Aorta (tissue), 5 donors: ENCODE measurements around the gene NR2F2. TPM values are rescaled to one million over a fixed set of nuclear protein-coding genes. Genes with fewer than 3 reads are reported as not detected.

Experiments used
- ATAC-seq: fragments of 200-7000 bp; cut with Tn5 transposase; one replicate; pipeline ENCODE4 v1.9.1; 2022; ENCODE audit warnings: moderate library complexity; ENCODE audit not compliant: low FRiP score
- DNase-seq, 2 donors: peaks; one replicate each; pipeline ENCODE4 v3.0.0-alpha.2; 2020
- H3K27ac ChIP-seq, 2 donors: one replicate each; pipeline ENCODE4 v1.5.1; 2013; ENCODE audit warnings: low read length in 2 of 2, mild to moderate bottlenecking in 2 of 2, moderate library complexity in 2 of 2, control low read depth in 1 of 2, inconsistent platforms in 1 of 2, low read depth in 1 of 2
- H3K27me3 ChIP-seq, 2 donors: one replicate each; pipeline ENCODE4 v1.6.1; 2013; ENCODE audit warnings: control low read depth in 1 of 2, low read length in 1 of 2, mild to moderate bottlenecking in 1 of 2, moderate library complexity in 1 of 2; ENCODE audit not compliant: insufficient read depth in 2 of 2, control insufficient read depth in 1 of 2
- H3K36me3 ChIP-seq, 2 donors: one replicate each; pipeline ENCODE4 v1.6.1; 2013; ENCODE audit warnings: control low read depth in 1 of 2, low read length in 1 of 2, mild to moderate bottlenecking in 1 of 2; ENCODE audit not compliant: insufficient read depth in 2 of 2, control insufficient read depth in 1 of 2
- H3K4me1 ChIP-seq, 2 donors: one replicate each; pipeline ENCODE4 v1.6.1; 2013; ENCODE audit warnings: low read length in 2 of 2, control low read depth in 1 of 2, mild to moderate bottlenecking in 1 of 2, moderate library complexity in 1 of 2; ENCODE audit not compliant: insufficient read depth in 2 of 2, control insufficient read depth in 1 of 2
- H3K4me3 ChIP-seq, 2 donors: one replicate each; pipeline ENCODE4 v1.5.1; 2013; ENCODE audit warnings: low read length in 2 of 2, control low read depth in 1 of 2, mild to moderate bottlenecking in 1 of 2
- H3K9me3 ChIP-seq: one replicate; pipeline ENCODE4 v1.6.1; 2013; ENCODE audit warnings: mild to moderate bottlenecking, low read length; ENCODE audit not compliant: control insufficient read depth
- WGBS, 2 donors: extraction: QIAGEN DNeasy Blood & Tissue Kit; methylation state at CpG; one replicate each; pipeline ENCODE4 v1.1.7; 2013; 5-methylcytosine and 5-hydroxymethylcytosine counted together
- intact Hi-C, 2 donors: fragments of 100-400 bp; cut with DNase I; formaldehyde crosslinking; loops; one replicate each; pipeline versions ENCODE4 v1.14.2 to v1.15.0; 2022
- polyA plus RNA-seq, 2 donors: library from polyadenylated mRNA; stranded (reverse); fragments of 200-250 nt; gene quantifications; one replicate each; pipeline ENCODE4 v1.2.3, GENCODE V29; 2013
- total RNA-seq, 2 donors: library from RNA; stranded (reverse); fragmentation: NEBNext Ultra II Directional; extraction: Animal tissue kit (Norgen Biotek cat#: 25700); gene quantifications; one replicate each; pipeline ENCODE4 v1.2.1, GENCODE V29; 2021
- donor health status: healthy with polysubstance abuse.
- donor health status: Bipolar disorder and iron deficiency.
- donor health status: DM: no; HTN: no; CAD: no.
- donor health status: DM: no; HTN: no; CAD: no.
- donor health status: DM: yes; HTN: yes; CAD: no.

NR2F2 gene
- total and polyA plus RNA-seq, 4 donors = 26.0 to 132 (median 108) TPM

GRCh38 chr15:96358821-96359615, 28.5 kb downstream of the NR2F2 start:
- no peak overlapping the region for H3K4me3 ChIP-seq

GRCh38 chr15:96359616-96360521, 29.4 kb downstream of the NR2F2 start:
- Histone ChIP-seq H3K4me1 (no peaks in the 10 kb centered on the region), H3K27ac (no peak overlapping the region), H3K9me3 (no peaks in the 10 kb centered on the region), H3K27me3 (no peaks in the 10 kb centered on the region), H3K36me3 (no peaks in the 10 kb centered on the region), H3K4me3 (peak overlapping the region in 1 of 2 donors; percentile 34)
- WGBS, 2 donors = 33 to 35% methylated on average over 50 to 57 of the region's 57 CpGs
- DNase-seq (peak; percentile 43 to 81), ATAC-seq (peak; percentile 51)
- intact Hi-C loops = loop anchor here in 1 of 2 donors (5.0 to 10.0 kb wide), 2 partner anchors 47 to 1195 kb away; no protein-coding TSS in a partner anchor

More at GRCh38 chr15:96358821-96359615, 28.5 kb downstream of the NR2F2 start:
- DNase-seq (no peak), ATAC-seq (no peak)
- WGBS, 2 donors = 85 to 86% methylated on average over 21 of the region's 21 CpGs
- H3K27me3 ChIP-seq = no peaks in the 10 kb centered on the region
- intact Hi-C loops = loop anchor here in 1 of 2 donors (5.0 to 10.0 kb wide), 2 partner anchors 48 to 1194 kb away; no protein-coding TSS in a partner anchor
- H3K9me3 ChIP-seq = no peaks in the 10 kb centered on the region
- H3K4me1 ChIP-seq = no peaks in the 10 kb centered on the region
- H3K27ac ChIP-seq = no peak overlapping the region
- H3K36me3 ChIP-seq = no peaks in the 10 kb centered on the region

GRCh38 chr15:96360581-96361308, 30.2 kb downstream of the NR2F2 start:
- intact Hi-C loops = no loop called here
- Histone ChIP-seq H3K27me3 (no peaks in the 10 kb centered on the region), H3K9me3 (no peaks in the 10 kb centered on the region), H3K27ac (no peak overlapping the region), H3K4me1 (no peaks in the 10 kb centered on the region), H3K4me3 (peak overlapping the region in 1 of 2 donors; percentile 34), H3K36me3 (no peaks in the 10 kb centered on the region)
- WGBS, 2 donors = 13 to 24% methylated on average over 36 to 37 of the region's 37 CpGs
- no peak for ATAC-seq
- DNase-seq = no peak

- WGBS, 2 donors = 48 to 53% methylated on average over 34 of the region's 34 CpGs
- Histone ChIP-seq H3K4me1 (no peaks in the 10 kb centered on the region), H3K27me3 (no peaks in the 10 kb centered on the region), H3K4me3 (no peak overlapping the region), H3K9me3 (no peaks in the 10 kb centered on the region), H3K36me3 (no peaks in the 10 kb centered on the region), H3K27ac (no peak overlapping the region)
- ATAC-seq (no peak), DNase-seq (peak in 1 of 2 donors; percentile 31)
- intact Hi-C loops = no loop called here
Observed at GRCh38 chr15:96361309-96362010, 31.0 kb downstream of the NR2F2 start.

GRCh38 chr15:96362011-96362754, 31.7 kb downstream of the NR2F2 start:
- ATAC-seq = no peak
- H3K4me3 ChIP-seq = no peak overlapping the region
- H3K36me3 ChIP-seq = no peaks in the 10 kb centered on the region
- no peaks in the 10 kb centered on the region for H3K9me3 ChIP-seq
- intact Hi-C loops = no loop called here
- no peak for DNase-seq
- no peaks in the 10 kb centered on the region for H3K4me1 ChIP-seq
- no peak overlapping the region for H3K27ac ChIP-seq
- H3K27me3 ChIP-seq = no peaks in the 10 kb centered on the region
- WGBS, 2 donors = 67 to 74% methylated on average over 21 of the region's 21 CpGs

- intact Hi-C loops = no loop called here
- H3K27me3 ChIP-seq = no peaks in the 10 kb centered on the region
- H3K9me3 ChIP-seq = no peaks in the 10 kb centered on the region
- H3K27ac ChIP-seq = no peak overlapping the region
- H3K4me3 ChIP-seq = no peak overlapping the region
- WGBS, 2 donors = 40 to 54% methylated on average over 37 of the region's 37 CpGs
- no peak for ATAC-seq
- no peak for DNase-seq
- H3K36me3 ChIP-seq = no peaks in the 10 kb centered on the region
- no peaks in the 10 kb centered on the region for H3K4me1 ChIP-seq
Observed at GRCh38 chr15:96362755-96363651, 32.5 kb downstream of the NR2F2 start.

- Histone ChIP-seq H3K36me3 (no peaks in the 10 kb centered on the region), H3K27me3 (no peaks in the 10 kb centered on the region), H3K9me3 (no peaks in the 10 kb centered on the region), H3K4me1 (no peaks in the 10 kb centered on the region), H3K4me3 (no peak overlapping the region), H3K27ac (no peak overlapping the region)
- WGBS, 2 donors = 73 to 75% methylated on average over 9 of the region's 9 CpGs
- DNase-seq (no peak), ATAC-seq (no peak)
- intact Hi-C loops = no loop called here
Observed at GRCh38 chr15:96363707-96364106, 33.2 kb downstream of the NR2F2 start.
